Smooth muscle cell (in vitro differentiated cells): ENCODE results near the gene BCL2. TPM values are rescaled to one million over a fixed set of nuclear protein-coding genes. Genes with fewer than 3 reads are reported as not detected.
A peak's percentile ranks its signal among the peaks of the same experiment; 100 is the strongest.

ENCODE experiments used
- DNase-seq: peaks from one replicate; lab custom pipeline; 2025; ENCODE audit not compliant: unreplicated experiment; lab: John Stamatoyannopoulos, UW
- H2AFZ ChIP-seq: fragments of 200-600 bp; sonication (generic); 2 replicates; pipeline ENCODE4 v1.6.0; 2016; ENCODE audit warnings: antibody characterized with exemption, low read depth, mild to moderate bottlenecking
- H3F3A ChIP-seq: fragments of 200-600 bp; sonication (generic); 2 replicates; pipeline ENCODE4 v1.6.0; 2017; ENCODE audit warnings: antibody characterized with exemption, low read depth
- H3K27ac ChIP-seq: fragments of 200-600 bp; sonication (generic); 2 replicates; pipeline ENCODE4 v1.5.1; 2016; ENCODE audit warnings: low read depth, mild to moderate bottlenecking
- H3K27me3 ChIP-seq: fragments of 200-600 bp; sonication (generic); 2 replicates; pipeline ENCODE4 v1.6.1; 2016; ENCODE audit warnings: low read depth, mild to moderate bottlenecking
- H3K36me3 ChIP-seq: fragments of 200-600 bp; sonication (generic); 2 replicates; pipeline ENCODE4 v1.5.1; 2016; ENCODE audit warnings: low read depth
- H3K4me1 ChIP-seq: fragments of 200-600 bp; sonication (generic); 2 replicates; pipeline ENCODE4 v1.5.1; 2016; ENCODE audit warnings: low read depth
- H3K4me2 ChIP-seq: fragments of 200-600 bp; sonication (generic); 2 replicates; pipeline ENCODE4 v1.6.0; 2016; ENCODE audit warnings: mild to moderate bottlenecking
- H3K4me3 ChIP-seq: fragments of 200-600 bp; sonication (generic); 2 replicates; pipeline ENCODE4 v1.5.1; 2016; ENCODE audit warnings: mild to moderate bottlenecking
- H3K79me2 ChIP-seq: fragments of 200-600 bp; sonication (generic); 2 replicates; pipeline ENCODE4 v1.6.0; 2016; ENCODE audit warnings: low read depth, mild to moderate bottlenecking
- H3K9ac ChIP-seq: fragments of 200-600 bp; sonication (generic); 2 replicates; pipeline ENCODE4 v1.6.0; 2016; ENCODE audit warnings: low read depth
- H3K9me3 ChIP-seq: fragments of 200-600 bp; sonication (generic); replicated peaks from 2 replicates; pipeline ENCODE4 v1.5.1; 2016; ENCODE audit warnings: low read depth
- H4K20me1 ChIP-seq: fragments of 200-600 bp; sonication (generic); 2 replicates; pipeline ENCODE4 v1.6.0; 2016; ENCODE audit warnings: low read depth
- WGBS: methylation state at CpG from one replicate; pipeline ENCODE4 v1.1.7; 2016; ENCODE audit warnings: low lambda C conversion rate; 5-methylcytosine and 5-hydroxymethylcytosine counted together
- polyA plus RNA-seq: library from polyadenylated mRNA; unstranded; fragments of >200 nt; fragmentation: Nextera tagmentation; extraction: Ambion mirVana; gene quantifications from 2 replicates; pipeline ENCODE4 v1.2.1, GENCODE V29; 2016
- total RNA-seq: library from RNA; depleted of rRNA; stranded (reverse); fragments of >200 nt; gene quantifications from 2 replicates; pipeline ENCODE4 v1.2.3, GENCODE V29; 2014
- TF ChIP-seq, protein P1 (sequence below): fragments of 200-600 bp; sonication (generic); IDR thresholded peaks from 2 replicates; pipeline ENCODE4 v1.5.1; 2017; ENCODE audit warnings: borderline replicate concordance, mild to moderate bottlenecking, antibody characterized with exemption; ENCODE audit not compliant: insufficient read depth, poor library complexity, severe bottlenecking

The BCL2 gene
- total and polyA plus RNA-seq, 2 experiments from 2014 or later, result 0.85 TPM; not detected in 1

DNA sequence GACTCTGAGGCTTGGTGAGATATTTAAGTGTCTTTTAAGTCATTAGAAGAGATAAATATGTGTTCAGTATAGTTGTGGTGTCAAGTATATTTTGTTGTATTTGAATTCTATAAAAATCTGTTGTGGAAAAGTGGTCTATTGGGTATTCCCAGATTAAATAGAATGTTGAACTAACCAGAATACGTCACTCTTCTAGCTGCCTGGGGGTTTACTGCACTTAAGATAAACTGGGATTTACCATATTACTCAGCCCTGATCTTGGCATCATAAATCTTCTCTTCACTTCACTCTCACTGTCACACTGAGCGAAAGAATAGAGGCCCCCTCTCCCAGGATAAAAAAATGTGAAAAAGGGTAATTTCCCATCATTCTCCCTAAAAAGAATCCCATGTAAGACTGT lies 129.8 kb downstream of the BCL2 start:
- Histone ChIP-seq H3K4me3 (no peak overlapping the region), H3F3A (no peaks in the 10 kb centered on the region), H3K36me3 (no peaks in the 10 kb centered on the region), H3K27me3 (peaks cover 26% of the 10 kb centered on the region), H3K9me3 (no peaks in the 10 kb centered on the region), H4K20me1 (no peaks in the 10 kb centered on the region), H3K4me2 (peak overlapping the region; percentile 75), H3K4me1 (no peaks in the 10 kb centered on the region), H3K27ac (no peak overlapping the region), H2AFZ (no peak overlapping the region), H3K79me2 (no peaks in the 10 kb centered on the region), H3K9ac (no peak overlapping the region)
- TF ChIP-seq, protein P1, sequence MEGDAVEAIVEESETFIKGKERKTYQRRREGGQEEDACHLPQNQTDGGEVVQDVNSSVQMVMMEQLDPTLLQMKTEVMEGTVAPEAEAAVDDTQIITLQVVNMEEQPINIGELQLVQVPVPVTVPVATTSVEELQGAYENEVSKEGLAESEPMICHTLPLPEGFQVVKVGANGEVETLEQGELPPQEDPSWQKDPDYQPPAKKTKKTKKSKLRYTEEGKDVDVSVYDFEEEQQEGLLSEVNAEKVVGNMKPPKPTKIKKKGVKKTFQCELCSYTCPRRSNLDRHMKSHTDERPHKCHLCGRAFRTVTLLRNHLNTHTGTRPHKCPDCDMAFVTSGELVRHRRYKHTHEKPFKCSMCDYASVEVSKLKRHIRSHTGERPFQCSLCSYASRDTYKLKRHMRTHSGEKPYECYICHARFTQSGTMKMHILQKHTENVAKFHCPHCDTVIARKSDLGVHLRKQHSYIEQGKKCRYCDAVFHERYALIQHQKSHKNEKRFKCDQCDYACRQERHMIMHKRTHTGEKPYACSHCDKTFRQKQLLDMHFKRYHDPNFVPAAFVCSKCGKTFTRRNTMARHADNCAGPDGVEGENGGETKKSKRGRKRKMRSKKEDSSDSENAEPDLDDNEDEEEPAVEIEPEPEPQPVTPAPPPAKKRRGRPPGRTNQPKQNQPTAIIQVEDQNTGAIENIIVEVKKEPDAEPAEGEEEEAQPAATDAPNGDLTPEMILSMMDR, result no peak
- DNase-seq, result no peak
- WGBS, result 16% methylated on average over 2 of the region's 2 CpGs

DNA sequence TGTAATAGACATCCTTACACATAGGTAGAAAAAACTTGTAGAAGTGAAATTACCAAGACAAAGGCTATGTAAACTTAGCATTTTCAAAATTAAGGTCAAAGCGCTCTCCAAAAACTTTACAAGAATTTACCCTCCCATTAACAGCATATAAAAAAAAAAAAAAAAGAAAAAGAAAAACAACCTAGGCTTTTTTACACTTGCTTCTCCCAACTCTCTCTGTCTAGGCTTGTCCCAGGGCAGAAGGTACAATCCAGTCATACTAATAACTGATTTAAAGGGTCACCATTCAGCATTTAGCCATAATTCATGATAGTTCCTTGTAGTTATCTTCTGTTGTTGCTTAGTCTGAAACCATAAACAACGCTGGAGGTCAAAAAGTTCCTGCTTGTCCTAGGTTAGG lies 130.5 kb downstream of the BCL2 start:
- WGBS, result 77% methylated on average over 2 of the region's 2 CpGs
- no peaks in the 10 kb centered on the region for H3K4me1 ChIP-seq
- no peak for DNase-seq

DNA sequence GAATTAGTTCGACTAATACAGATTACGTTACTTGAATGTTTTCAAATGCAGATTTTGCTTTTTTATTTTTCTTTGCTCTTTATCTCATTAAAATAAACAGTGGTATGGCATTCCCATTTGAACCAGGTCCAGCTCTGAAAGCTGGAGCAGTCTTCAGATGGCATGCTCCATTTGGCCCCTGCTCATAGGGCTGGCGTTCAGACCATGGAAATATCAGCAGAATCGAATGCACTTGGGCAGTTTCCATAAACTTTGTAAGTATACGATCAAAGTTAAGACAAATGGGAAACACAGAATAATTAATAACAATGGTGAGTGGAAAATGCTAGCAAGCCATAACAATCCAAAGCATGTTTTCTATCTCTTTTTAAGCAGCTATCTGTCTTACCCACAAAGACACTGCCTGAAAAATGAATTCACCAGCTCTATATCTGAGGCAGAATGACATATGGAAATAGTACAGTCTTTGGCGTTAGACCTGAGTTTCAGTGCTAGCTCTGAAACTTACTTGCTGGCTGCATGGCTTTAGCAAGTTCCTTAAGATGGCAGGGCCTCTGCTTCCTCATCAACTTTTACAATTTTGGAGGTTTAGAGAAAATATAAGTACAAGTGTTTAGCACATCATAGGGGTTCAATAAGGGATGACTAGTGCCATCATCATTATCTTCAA lies 131.6 kb downstream of the BCL2 start:
- H4K20me1 ChIP-seq, result no peaks in the 10 kb centered on the region
- H3K9ac ChIP-seq, result no peak overlapping the region
- H3K27ac ChIP-seq, result no peak overlapping the region
- no peak overlapping the region for H2AFZ ChIP-seq
- 89% methylated on average over 6 of the region's 6 CpGs for WGBS
- no peaks in the 10 kb centered on the region for H3F3A ChIP-seq
- no peaks in the 10 kb centered on the region for H3K4me1 ChIP-seq
- H3K4me2 ChIP-seq, result no peak overlapping the region
- H3K79me2 ChIP-seq, result no peaks in the 10 kb centered on the region
- H3K9me3 ChIP-seq, result no peaks in the 10 kb centered on the region
- H3K36me3 ChIP-seq, result no peaks in the 10 kb centered on the region
- no peak overlapping the region for H3K4me3 ChIP-seq
- peaks cover 24% of the 10 kb centered on the region for H3K27me3 ChIP-seq
- DNase-seq, result no peak
- TF ChIP-seq, protein P1, result no peak

More for the DNA sequence above, 130.5 kb downstream of the BCL2 start:
- TF ChIP-seq, protein P1, result no peak
- no peaks in the 10 kb centered on the region for H3F3A ChIP-seq
- H3K27me3 ChIP-seq, result peaks cover 27% of the 10 kb centered on the region
- no peak overlapping the region for H3K4me3 ChIP-seq
- H3K9ac ChIP-seq, result no peak overlapping the region
- no peaks in the 10 kb centered on the region for H3K79me2 ChIP-seq
- no peaks in the 10 kb centered on the region for H3K9me3 ChIP-seq
- H4K20me1 ChIP-seq, result no peaks in the 10 kb centered on the region
- no peaks in the 10 kb centered on the region for H3K36me3 ChIP-seq
- no peak overlapping the region for H2AFZ ChIP-seq
- peak overlapping the region; percentile 75 for H3K4me2 ChIP-seq
- no peak overlapping the region for H3K27ac ChIP-seq

DNA sequence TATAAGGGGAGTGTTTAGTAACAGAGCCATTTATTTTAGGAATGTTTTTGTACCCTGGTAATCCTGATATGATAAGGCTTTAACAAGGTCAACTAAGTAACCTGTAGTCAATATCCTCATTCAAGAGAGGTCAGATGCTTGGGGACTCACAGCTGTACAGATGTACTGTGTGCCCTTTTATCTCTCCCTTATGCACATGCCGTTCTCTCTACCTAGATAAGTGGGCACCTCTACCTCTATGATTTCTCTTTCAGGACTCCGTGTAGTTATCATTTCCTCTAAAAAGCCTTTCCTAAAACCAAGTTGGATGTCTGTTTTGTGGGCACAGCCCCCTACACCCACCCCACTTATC lies 132.4 kb downstream of the BCL2 start:
- DNase-seq, result no peak
- Histone ChIP-seq H3K4me2 (no peak overlapping the region), H3K4me1 (no peaks in the 10 kb centered on the region), H3F3A (no peaks in the 10 kb centered on the region), H3K9me3 (no peaks in the 10 kb centered on the region), H3K79me2 (no peaks in the 10 kb centered on the region), H2AFZ (no peak overlapping the region), H4K20me1 (no peaks in the 10 kb centered on the region), H3K27ac (no peak overlapping the region), H3K36me3 (no peaks in the 10 kb centered on the region), H3K27me3 (peaks cover 27% of the 10 kb centered on the region), H3K4me3 (no peak overlapping the region), H3K9ac (no peak overlapping the region)
- WGBS, result 94% methylated on average over 2 of the region's 2 CpGs
- TF ChIP-seq, protein P1, result no peak
